GM19397 (cell line): ENCODE data around the gene ASB10.

Experiments
- ATAC-seq: cut with Tn5 transposase; IDR thresholded peaks from one replicate; pipeline ENCODE4 v1.9.1; 2021; ENCODE audit warnings: mild to moderate bottlenecking, moderate library complexity; ENCODE audit not compliant: unreplicated experiment

Gene ASB10

GRCh38 chr7:151168003-151168786 is 18.9 kb downstream of the ASB10 start:
- no peak for ATAC-seq

GRCh38 chr7:151167197-151167961 is 19.7 kb downstream of the ASB10 start, which contains the start of gene GBX1:
Gene GBX1 (minus strand): TSS chr7:151167694. CDS start chr7:151167548, 146 bp downstream.
- no peak for ATAC-seq

GRCh38 chr7:151166629-151167196 is 20.3 kb downstream of the ASB10 start:
- ATAC-seq: no peak

- no peak for ATAC-seq
These were observed 25.3 kb downstream of the ASB10 start for GRCh38 chr7:151161757-151162156.

- no peak for ATAC-seq
These were observed 29.3 kb downstream of the ASB10 start for GRCh38 chr7:151157645-151158329.

GRCh38 chr7:151152643-151153513 is 34.2 kb downstream of the ASB10 start:
- ATAC-seq: no peak

- no peak for ATAC-seq
These were observed 36.7 kb downstream of the ASB10 start for GRCh38 chr7:151150388-151150787.

- ATAC-seq: no peak
These were observed 38.5 kb downstream of the ASB10 start for GRCh38 chr7:151148319-151149259.

GRCh38 chr7:151146761-151147160 is 40.3 kb downstream of the ASB10 start:
- ATAC-seq: no peak

- no peak for ATAC-seq
These were observed 42.7 kb downstream of the ASB10 start for GRCh38 chr7:151144387-151144786.

GRCh38 chr7:151143261-151144015 is 43.6 kb downstream of the ASB10 start:
- ATAC-seq: no peak

- no peak for ATAC-seq
These were observed 44.4 kb downstream of the ASB10 start for GRCh38 chr7:151142686-151143040.

GRCh38 chr7:151141855-151142685 is 45.0 kb downstream of the ASB10 start:
- no peak for ATAC-seq

- ATAC-seq: no peak
These were observed 45.7 kb downstream of the ASB10 start for GRCh38 chr7:151141311-151141854.

- ATAC-seq: no peak
These were observed 46.2 kb downstream of the ASB10 start for GRCh38 chr7:151140826-151141225.

GRCh38 chr7:151139791-151140190 is 47.3 kb downstream of the ASB10 start:
- ATAC-seq: no peak

GRCh38 chr7:151139071-151139790 is 47.8 kb downstream of the ASB10 start:
- ATAC-seq: no peak
